DND-41 (cell line): ENCODE measurements around the gene NRP1.

Source experiments
- ATAC-seq: fragments of 200-7000 bp; cut with Tn5 transposase; 3 replicates; pipeline ENCODE4 v1.9.1; 2021; ENCODE audit warnings: low read depth; ENCODE audit not compliant: insufficient read depth
- DNase-seq: peaks from one replicate; pipeline ENCODE4 v3.0.0-alpha.2; 2020
- H2AFZ ChIP-seq: 2 replicates; pipeline ENCODE4 v1.6.0; 2012; ENCODE audit warnings: low read depth, low read length
- H3K27ac ChIP-seq: 2 replicates; pipeline ENCODE4 v1.5.1; 2012; ENCODE audit warnings: low read length, inconsistent platforms
- H3K27me3 ChIP-seq: fragments of 200-600 bp; sonication (generic); 2 replicates; pipeline ENCODE4 v1.6.0; 2012; ENCODE audit warnings: low read length, mild to moderate bottlenecking, inconsistent platforms; ENCODE audit not compliant: insufficient read depth, poor library complexity
- H3K36me3 ChIP-seq: 2 replicates; pipeline ENCODE4 v1.5.1; 2012; ENCODE audit warnings: low read length, inconsistent platforms; ENCODE audit not compliant: insufficient read depth
- H3K4me1 ChIP-seq: 2 replicates; pipeline ENCODE4 v1.5.1; 2012; ENCODE audit warnings: mild to moderate bottlenecking, low read length; ENCODE audit not compliant: insufficient read depth
- H3K4me2 ChIP-seq: 2 replicates; pipeline ENCODE4 v1.6.0; 2012; ENCODE audit warnings: mild to moderate bottlenecking, moderate library complexity, low read length, inconsistent platforms; ENCODE audit not compliant: insufficient read depth
- H3K4me3 ChIP-seq, 2 experiments: fragments of 200-600 bp in 1 of 2; shearing (Covaris generic) in 1 of 2; 2 replicates each; pipeline ENCODE4 v1.5.1; 2012 to 2016; ENCODE audit warnings: inconsistent platforms in 2 of 2, low read length in 2 of 2, mild to moderate bottlenecking in 2 of 2, low read depth in 1 of 2, moderate library complexity in 1 of 2
- H3K79me2 ChIP-seq: 2 replicates; pipeline ENCODE4 v1.6.0; 2012; ENCODE audit warnings: low read length, inconsistent platforms; ENCODE audit not compliant: insufficient read depth
- H3K9ac ChIP-seq: 2 replicates; pipeline ENCODE4 v1.6.0; 2012; ENCODE audit warnings: low read depth, mild to moderate bottlenecking, inconsistent platforms, low read length, moderate library complexity
- H3K9me3 ChIP-seq: 2 replicates; pipeline ENCODE4 v1.5.1; 2012; ENCODE audit warnings: low read length, moderate library complexity, mild to moderate bottlenecking, inconsistent platforms; ENCODE audit not compliant: insufficient read depth, severe bottlenecking
- H4K20me1 ChIP-seq: 2 replicates; pipeline ENCODE4 v1.6.0; 2012; ENCODE audit warnings: low read length; ENCODE audit not compliant: insufficient read depth
- CTCF ChIP-seq: IDR thresholded peaks from 2 replicates; pipeline ENCODE4 v1.5.1; 2012; ENCODE audit warnings: borderline replicate concordance, low read length, moderate library complexity, mild to moderate bottlenecking; ENCODE audit not compliant: poor library complexity, severe bottlenecking; ENCODE audit errors: extremely low read depth
- EZH2 ChIP-seq: IDR thresholded peaks from 3 replicates; pipeline ENCODE4 v1.6.1; 2012; ENCODE audit warnings: borderline replicate concordance, low read depth, mild to moderate bottlenecking, moderate library complexity, low read length, inconsistent platforms; ENCODE audit not compliant: severe bottlenecking

The NRP1 gene

GRCh38 chr10:33214174-33214573, 120.3 kb downstream of the NRP1 start:
- no peak overlapping the region for H3K27ac ChIP-seq
- no peaks in the 10 kb centered on the region for H3K4me1 ChIP-seq
- no peak for TF ChIP-seq CTCF
- no peak for TF ChIP-seq EZH2
- no peak overlapping the region for H3K9ac ChIP-seq
- no peaks in the 10 kb centered on the region for H3K27me3 ChIP-seq
- no peak for DNase-seq
- no peaks in the 10 kb centered on the region for H3K9me3 ChIP-seq
- ATAC-seq: no peak
- H3K36me3 ChIP-seq: peaks cover 4% of the 10 kb centered on the region; the same call in 1 of the 2 replicates
- no peaks in the 10 kb centered on the region for H3K79me2 ChIP-seq
- no peak overlapping the region for H3K4me3 ChIP-seq
- H3K4me2 ChIP-seq: no peak overlapping the region
- H2AFZ ChIP-seq: no peak overlapping the region
- H4K20me1 ChIP-seq: no peaks in the 10 kb centered on the region

GRCh38 chr10:33212061-33212748, 122.3 kb downstream of the NRP1 start:
- H3K9ac ChIP-seq: no peak overlapping the region
- DNase-seq: no peak
- no peaks in the 10 kb centered on the region for H4K20me1 ChIP-seq
- no peaks in the 10 kb centered on the region for H3K27me3 ChIP-seq
- no peak overlapping the region for H3K4me2 ChIP-seq
- H3K36me3 ChIP-seq: peaks cover 4% of the 10 kb centered on the region; the same call in 1 of the 2 replicates
- H3K79me2 ChIP-seq: no peaks in the 10 kb centered on the region
- H3K9me3 ChIP-seq: no peaks in the 10 kb centered on the region
- no peaks in the 10 kb centered on the region for H3K4me1 ChIP-seq
- no peak for ATAC-seq
- H3K4me3 ChIP-seq: no peak overlapping the region
- TF ChIP-seq EZH2 (no peak), CTCF (no peak)
- H2AFZ ChIP-seq: no peak overlapping the region
- H3K27ac ChIP-seq: no peak overlapping the region

- Histone ChIP-seq H3K9ac (no peak overlapping the region), H3K9me3 (no peaks in the 10 kb centered on the region), H3K4me2 (no peak overlapping the region), H4K20me1 (no peaks in the 10 kb centered on the region), H3K4me1 (no peaks in the 10 kb centered on the region), H3K4me3 (no peak overlapping the region), H3K36me3 (peaks cover 4% of the 10 kb centered on the region; the same call in 1 of the 2 replicates), H3K79me2 (no peaks in the 10 kb centered on the region), H2AFZ (no peak overlapping the region), H3K27me3 (no peaks in the 10 kb centered on the region), H3K27ac (no peak overlapping the region)
- TF ChIP-seq EZH2 (no peak), CTCF (no peak)
- DNase-seq (no peak), ATAC-seq (no peak)
Measured at GRCh38 chr10:33211106-33211878, 123.2 kb downstream of the NRP1 start.
